ENCODE measurements around the gene BTBD6.

GRCh38 chr14:105223770-105224544 is 24.4 kb upstream of the BTBD6 start:
- no peak for TF ChIP-seq CTCF (IDR thresholded peaks at IDR 0.05 in 4 of 5, conservative IDR thresholded peaks at IDR 0.05 in 1 of 5)
- no peak for TF ChIP-seq POLR2A (IDR thresholded peaks at IDR 0.05)
